ENCODE measurements around the gene ZP4.

ZP4 gene

GRCh38 chr1:237867380-237867888 is 23.3 kb downstream of the ZP4 start:
- TF ChIP-seq CTCF (conservative IDR thresholded peaks at IDR 0.05; ENCODE audit: low read depth, low read length): no peak
- DNase-seq (ENCODE audit: low read depth): no peak
- no peak overlapping the region for H3K4me3 ChIP-seq (ENCODE audit: low read depth, low read length)

GRCh38 chr1:237864338-237865244 is 26.1 kb downstream of the ZP4 start:
- TF ChIP-seq CTCF (conservative IDR thresholded peaks at IDR 0.05; ENCODE audit: low read depth, low read length): peak; percentile 81
- peak overlapping the region; percentile 20 for H3K4me3 ChIP-seq (ENCODE audit: low read depth, low read length)
- peak; percentile 15 for DNase-seq (ENCODE audit: low read depth)

- no peak overlapping the region for H3K4me3 ChIP-seq (ENCODE audit: low read depth, low read length)
- no peak for DNase-seq (ENCODE audit: low read depth)
- no peak for TF ChIP-seq CTCF (conservative IDR thresholded peaks at IDR 0.05; ENCODE audit: low read depth, low read length)
Observed at GRCh38 chr1:237863234-237863633, 27.5 kb downstream of the ZP4 start.

GRCh38 chr1:237861944-237862343 is 28.8 kb downstream of the ZP4 start:
- H3K4me3 ChIP-seq (ENCODE audit: low read depth, low read length): no peak overlapping the region
- TF ChIP-seq CTCF (conservative IDR thresholded peaks at IDR 0.05; ENCODE audit: low read depth, low read length): no peak
- DNase-seq (ENCODE audit: low read depth): no peak

- no peak overlapping the region for H3K4me3 ChIP-seq (ENCODE audit: low read depth, low read length)
- no peak for DNase-seq (ENCODE audit: low read depth)
- no peak for TF ChIP-seq CTCF (conservative IDR thresholded peaks at IDR 0.05; ENCODE audit: low read depth, low read length)
Observed at GRCh38 chr1:237858992-237859391, 31.7 kb downstream of the ZP4 start.

GRCh38 chr1:237857455-237857854 is 33.3 kb downstream of the ZP4 start:
- H3K4me3 ChIP-seq (ENCODE audit: low read depth, low read length): no peak overlapping the region
- DNase-seq (ENCODE audit: low read depth): no peak
- TF ChIP-seq CTCF (conservative IDR thresholded peaks at IDR 0.05; ENCODE audit: low read depth, low read length): no peak

- no peak for DNase-seq (ENCODE audit: low read depth)
- TF ChIP-seq CTCF (conservative IDR thresholded peaks at IDR 0.05; ENCODE audit: low read depth, low read length): no peak
- H3K4me3 ChIP-seq (ENCODE audit: low read depth, low read length): no peak overlapping the region
Observed at GRCh38 chr1:237852342-237852741, 38.4 kb downstream of the ZP4 start.
